Body of pancreas (tissue), 4 donors: ENCODE data around the gene SOWAHA. TPM values are rescaled to one million over a fixed set of nuclear protein-coding genes. Genes with fewer than 3 reads are reported as not detected.

Experiments
- ATAC-seq: fragments of 150-250 bp; one replicate; pipeline ENCODE4 v1.9.1; 2016
- DNase-seq, 4 donors: peaks; one replicate each; pipeline ENCODE4 v3.0.0-alpha.2; 2019
- H3K27ac ChIP-seq, 4 donors: fragments of 200-600 bp; sonication (generic); 1 replicate in 3 of 4; 2 replicates in 1 of 4; pipeline versions ENCODE4 v1.5.1 to v1.6.1; 2016 to 2019; ENCODE audit warnings: mild to moderate bottlenecking in 1 of 4, mixed read lengths in 1 of 4, moderate library complexity in 1 of 4
- H3K27me3 ChIP-seq, 2 donors: fragments of 200-600 bp; sonication (generic); one replicate each; pipeline ENCODE4 v1.6.0; 2016; ENCODE audit warnings: mild to moderate bottlenecking in 1 of 2
- H3K36me3 ChIP-seq, 2 donors: fragments of 200-600 bp; sonication (generic); replicated peaks in 1 of 2; 2 replicates each; pipeline ENCODE4 v1.5.1; 2016; ENCODE audit warnings: low read depth in 2 of 2; ENCODE audit not compliant: insufficient read depth in 1 of 2
- H3K4me1 ChIP-seq: fragments of 200-600 bp; sonication (generic); one replicate; pipeline ENCODE4 v1.6.0; 2016
- H3K4me3 ChIP-seq, 2 donors: fragments of 200-600 bp; sonication (generic); 1 replicate in 1 of 2; 2 replicates in 1 of 2; pipeline ENCODE4 v1.5.1; 2016 to 2019
- H3K9me3 ChIP-seq, 3 donors: fragments of 200-600 bp; sonication (generic); 1 replicate in 2 of 3; 2 replicates in 1 of 3; pipeline ENCODE4 v1.5.1; 2016
- POLR2A ChIP-seq, 3 donors: fragments of 450-650 bp; IDR thresholded peaks; one replicate each; pipeline ENCODE4 v1.6.1; 2016; ENCODE audit warnings: antibody characterized with exemption in 3 of 3, mild to moderate bottlenecking in 2 of 3
- WGBS, 2 donors: methylation state at CpG; one replicate each; pipeline ENCODE4 v1.1.5; 2017; 5-methylcytosine and 5-hydroxymethylcytosine counted together
- intact Hi-C: fragments of 100-400 bp; cut with DNase I; formaldehyde crosslinking; loops from one replicate; pipeline ENCODE4 v1.15.1; 2023
- total RNA-seq, 2 donors: library from RNA; depleted of rRNA; stranded (reverse); fragments of >200 nt; gene quantifications; one replicate each; pipeline ENCODE4 v1.1.0, GENCODE V29; 2016
- TF ChIP-seq, protein P1 (sequence below), 7 experiments: fragments of 450-650 bp in 4 of 7; fragments of 200-600 bp in 3 of 7; sonication (generic) in 3 of 7; IDR thresholded peaks; one replicate each; pipeline ENCODE4 v1.5.1; 2016 to 2019; ENCODE audit warnings: antibody characterized with exemption in 7 of 7

The SOWAHA gene
- total RNA-seq, 2 donors from 2014 or later = 7.3 to 9.6 TPM

DNA sequence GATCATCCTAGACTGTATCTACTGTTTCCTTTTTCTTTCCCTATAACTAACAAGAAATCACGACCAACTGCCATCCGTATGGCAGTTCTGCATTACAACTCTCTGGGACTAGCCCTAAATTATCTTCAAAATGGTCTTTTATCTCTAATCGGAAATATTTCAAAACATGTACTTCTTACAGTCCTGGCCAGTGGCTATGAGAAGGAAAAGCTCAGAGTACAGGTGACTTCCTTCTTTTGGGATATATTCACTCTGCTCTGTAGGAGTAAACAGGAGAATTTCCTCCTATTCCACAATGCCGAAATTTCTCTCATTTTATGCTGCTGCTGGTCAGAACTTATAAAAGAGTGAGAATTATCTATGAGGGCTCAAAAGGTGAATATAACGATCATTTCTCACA, 34.2 kb upstream of the SOWAHA start:
- Histone ChIP-seq H3K36me3 (no peaks in the 10 kb centered on the region), H3K4me3 (no peak overlapping the region), H3K4me1 (peaks cover 35% of the 10 kb centered on the region), H3K9me3 (no peaks in the 10 kb centered on the region), H3K27me3 (no peaks in the 10 kb centered on the region), H3K27ac (no peak overlapping the region)
- DNase-seq = no peak
- no peak for TF ChIP-seq POLR2A (IDR thresholded peaks at IDR 0.05)
- TF ChIP-seq, protein P1, sequence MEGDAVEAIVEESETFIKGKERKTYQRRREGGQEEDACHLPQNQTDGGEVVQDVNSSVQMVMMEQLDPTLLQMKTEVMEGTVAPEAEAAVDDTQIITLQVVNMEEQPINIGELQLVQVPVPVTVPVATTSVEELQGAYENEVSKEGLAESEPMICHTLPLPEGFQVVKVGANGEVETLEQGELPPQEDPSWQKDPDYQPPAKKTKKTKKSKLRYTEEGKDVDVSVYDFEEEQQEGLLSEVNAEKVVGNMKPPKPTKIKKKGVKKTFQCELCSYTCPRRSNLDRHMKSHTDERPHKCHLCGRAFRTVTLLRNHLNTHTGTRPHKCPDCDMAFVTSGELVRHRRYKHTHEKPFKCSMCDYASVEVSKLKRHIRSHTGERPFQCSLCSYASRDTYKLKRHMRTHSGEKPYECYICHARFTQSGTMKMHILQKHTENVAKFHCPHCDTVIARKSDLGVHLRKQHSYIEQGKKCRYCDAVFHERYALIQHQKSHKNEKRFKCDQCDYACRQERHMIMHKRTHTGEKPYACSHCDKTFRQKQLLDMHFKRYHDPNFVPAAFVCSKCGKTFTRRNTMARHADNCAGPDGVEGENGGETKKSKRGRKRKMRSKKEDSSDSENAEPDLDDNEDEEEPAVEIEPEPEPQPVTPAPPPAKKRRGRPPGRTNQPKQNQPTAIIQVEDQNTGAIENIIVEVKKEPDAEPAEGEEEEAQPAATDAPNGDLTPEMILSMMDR (IDR thresholded peaks at IDR 0.05) = no peak
- WGBS, 2 donors = 49 to 51% methylated on average over 5 of the region's 5 CpGs
- intact Hi-C loops = no loop called here
- ATAC-seq = no peak

DNA sequence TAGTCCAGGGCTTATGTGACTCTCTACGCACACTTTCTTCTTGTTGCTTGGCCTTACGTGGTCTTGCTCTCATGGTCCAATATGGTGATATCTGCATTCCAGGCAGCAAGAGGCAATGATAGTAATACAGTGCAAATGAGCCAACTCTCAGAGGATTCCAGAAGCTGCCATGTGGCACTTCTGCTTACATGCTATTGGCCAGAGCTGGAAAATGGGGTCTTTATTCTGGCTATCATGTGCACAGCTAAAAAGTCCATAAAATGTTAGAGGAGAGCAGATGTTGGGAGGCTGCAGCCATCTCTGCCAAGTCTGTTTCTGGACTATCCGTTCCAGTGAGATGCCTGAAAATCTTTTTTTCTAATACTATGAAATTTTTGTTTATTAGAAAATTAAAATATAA, 33.1 kb upstream of the SOWAHA start:
- DNase-seq (no peak), ATAC-seq (no peak)
- Histone ChIP-seq H3K9me3 (no peaks in the 10 kb centered on the region), H3K4me3 (no peak overlapping the region), H3K27me3 (no peaks in the 10 kb centered on the region), H3K4me1 (peaks cover 25% of the 10 kb centered on the region), H3K27ac (no peak overlapping the region), H3K36me3 (no peaks in the 10 kb centered on the region)
- intact Hi-C loops = no loop called here
- TF ChIP-seq, protein P1 (IDR thresholded peaks at IDR 0.05) = no peak
- TF ChIP-seq POLR2A (IDR thresholded peaks at IDR 0.05) = no peak
- WGBS, 2 donors = 93% methylated on average over 3 of the region's 3 CpGs

DNA sequence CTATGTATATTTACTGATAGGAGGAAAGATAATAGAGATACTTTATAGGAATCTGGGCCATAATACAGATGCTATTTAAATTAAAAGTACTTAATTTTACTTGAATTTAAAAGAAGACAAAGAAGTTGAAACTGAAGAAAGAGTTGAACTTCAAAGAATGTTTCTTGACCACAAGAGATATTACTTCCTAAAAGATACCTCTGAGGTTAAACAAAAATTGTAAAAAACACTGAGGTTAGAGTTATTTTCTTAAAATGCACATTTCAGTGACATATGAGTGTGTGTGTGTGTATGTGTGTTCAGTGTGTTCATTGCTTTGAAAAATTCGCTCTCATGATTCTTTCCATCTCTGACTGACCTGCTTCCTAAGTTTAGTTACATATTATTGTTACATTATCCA, 32.5 kb upstream of the SOWAHA start:
- Histone ChIP-seq H3K4me1 (peaks cover 19% of the 10 kb centered on the region), H3K9me3 (no peaks in the 10 kb centered on the region), H3K36me3 (no peaks in the 10 kb centered on the region), H3K4me3 (no peak overlapping the region), H3K27me3 (no peaks in the 10 kb centered on the region), H3K27ac (no peak overlapping the region)
- ATAC-seq (no peak), DNase-seq (no peak)
- 95 to 100% methylated on average over 1 of the region's 1 CpG for WGBS, 2 donors
- intact Hi-C loops = no loop called here
- no peak for TF ChIP-seq POLR2A (IDR thresholded peaks at IDR 0.05)
- TF ChIP-seq, protein P1 (IDR thresholded peaks at IDR 0.05) = no peak

DNA sequence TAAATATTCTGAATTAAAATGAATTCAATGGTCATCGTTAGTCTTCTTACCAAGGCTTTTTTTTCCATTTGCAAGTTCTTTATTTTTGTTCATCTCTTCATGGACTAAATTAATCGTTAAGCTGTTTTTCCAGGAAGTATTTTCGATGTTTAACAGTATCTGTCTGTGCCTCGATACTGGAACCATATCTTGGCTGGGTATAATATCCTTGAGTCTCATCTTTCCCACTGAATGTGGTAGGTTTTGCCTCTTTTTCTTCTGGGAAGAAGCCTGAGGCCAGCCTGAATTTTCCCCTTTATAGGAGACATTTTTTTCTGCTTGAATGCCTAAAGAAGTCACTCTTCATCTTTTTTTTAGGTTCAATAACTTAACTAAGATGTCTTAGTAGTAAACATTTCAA, 32.1 kb upstream of the SOWAHA start:
- no peaks in the 10 kb centered on the region for H3K27me3 ChIP-seq
- ATAC-seq = no peak
- TF ChIP-seq, protein P1 (IDR thresholded peaks at IDR 0.05) = no peak
- TF ChIP-seq POLR2A (IDR thresholded peaks at IDR 0.05) = no peak
- no peak for DNase-seq
- no peak overlapping the region for H3K27ac ChIP-seq
- intact Hi-C loops = no loop called here
- no peaks in the 10 kb centered on the region for H3K9me3 ChIP-seq
- 62 to 74% methylated on average over 4 of the region's 4 CpGs for WGBS, 2 donors
- H3K36me3 ChIP-seq = no peaks in the 10 kb centered on the region
- H3K4me1 ChIP-seq = peaks cover 15% of the 10 kb centered on the region
- H3K4me3 ChIP-seq = no peak overlapping the region

DNA sequence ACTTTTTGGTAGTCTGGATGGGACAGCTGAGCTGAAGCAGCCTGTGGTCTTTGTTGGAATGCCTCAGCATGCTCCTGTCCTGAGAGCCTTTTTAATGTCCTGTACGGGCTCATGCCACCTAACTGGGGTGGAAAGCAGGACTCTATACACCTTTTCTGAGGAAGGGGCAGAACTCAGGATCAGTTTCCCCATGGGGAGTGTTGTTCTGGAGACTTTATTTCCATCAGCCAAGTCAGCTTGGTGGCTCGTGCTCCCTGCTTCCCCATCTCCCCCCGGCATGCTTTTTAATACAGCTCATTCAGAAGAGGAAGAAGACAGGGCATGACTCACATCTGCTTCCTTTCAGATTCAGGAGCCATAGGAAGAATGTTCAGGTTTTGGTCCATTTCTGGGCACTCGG, 31.0 kb upstream of the SOWAHA start:
- Histone ChIP-seq H3K27ac (no peak overlapping the region), H3K9me3 (no peaks in the 10 kb centered on the region), H3K4me3 (no peak overlapping the region), H3K36me3 (no peaks in the 10 kb centered on the region), H3K27me3 (no peaks in the 10 kb centered on the region), H3K4me1 (peaks cover 10% of the 10 kb centered on the region)
- DNase-seq = no peak
- TF ChIP-seq, protein P1 (IDR thresholded peaks at IDR 0.05) = no peak
- no peak for TF ChIP-seq POLR2A (IDR thresholded peaks at IDR 0.05)
- ATAC-seq = no peak
- WGBS, 2 donors = 58 to 71% methylated on average over 4 of the region's 4 CpGs
- intact Hi-C loops = no loop called here
